HEK293 (cell line): ENCODE measurements around the gene DUOX1.

ENCODE experiments used
- PBX3 ChIP-seq: sonication (generic); formaldehyde crosslinking; IDR thresholded peaks from 2 replicates; pipeline ENCODE4 v1.8.1; 2022; ENCODE audit warnings: mild to moderate bottlenecking, moderate library complexity, missing genetic modification reagents
- PRDM10 ChIP-seq: fragments of 450-650 bp; formaldehyde crosslinking; IDR thresholded peaks from 2 replicates; pipeline ENCODE4 v1.5.1; 2016; ENCODE audit warnings: missing biosample characterization, missing genetic modification characterization
- SP7 ChIP-seq: fragments of 450-650 bp; formaldehyde crosslinking; IDR thresholded peaks from 2 replicates; pipeline ENCODE4 v1.5.1; 2016; ENCODE audit warnings: missing biosample characterization, missing genetic modification characterization
- TCF7L2 ChIP-seq: IDR thresholded peaks from 2 replicates; pipeline ENCODE4 v1.6.1; 2011; ENCODE audit warnings: low read depth, mild to moderate bottlenecking, inconsistent platforms, low read length, moderate library complexity, borderline replicate concordance
- YY1 ChIP-seq: fragments of 450-650 bp; formaldehyde crosslinking; IDR thresholded peaks from 2 replicates; pipeline ENCODE4 v1.5.1; 2018; ENCODE audit warnings: missing biosample characterization, missing genetic modification characterization
- ZBTB17 ChIP-seq: fragments of 450-650 bp; formaldehyde crosslinking; IDR thresholded peaks from 2 replicates; pipeline ENCODE4 v1.5.1; 2016; ENCODE audit warnings: missing biosample characterization, missing genetic modification characterization
- ZNF354C ChIP-seq: fragments of 450-650 bp; formaldehyde crosslinking; IDR thresholded peaks from 2 replicates; pipeline ENCODE4 v1.5.1; 2016; ENCODE audit warnings: missing biosample characterization, missing genetic modification characterization, low read depth, borderline replicate concordance
- ZNF747 ChIP-seq: fragments of 450-650 bp; formaldehyde crosslinking; IDR thresholded peaks from 2 replicates; pipeline ENCODE4 v1.5.1; 2016; ENCODE audit warnings: missing biosample characterization, missing genetic modification characterization
- TF ChIP-seq, protein P1 (sequence below): fragments of 450-650 bp; formaldehyde crosslinking; IDR thresholded peaks from 2 replicates; pipeline ENCODE4 v1.5.1; 2016; ENCODE audit warnings: missing biosample characterization, missing genetic modification characterization
- TF ChIP-seq, protein P2 (sequence below): fragments of 450-650 bp; formaldehyde crosslinking; IDR thresholded peaks from 2 replicates; pipeline ENCODE4 v1.5.1; 2016; ENCODE audit warnings: missing biosample characterization, missing genetic modification characterization

DNA sequence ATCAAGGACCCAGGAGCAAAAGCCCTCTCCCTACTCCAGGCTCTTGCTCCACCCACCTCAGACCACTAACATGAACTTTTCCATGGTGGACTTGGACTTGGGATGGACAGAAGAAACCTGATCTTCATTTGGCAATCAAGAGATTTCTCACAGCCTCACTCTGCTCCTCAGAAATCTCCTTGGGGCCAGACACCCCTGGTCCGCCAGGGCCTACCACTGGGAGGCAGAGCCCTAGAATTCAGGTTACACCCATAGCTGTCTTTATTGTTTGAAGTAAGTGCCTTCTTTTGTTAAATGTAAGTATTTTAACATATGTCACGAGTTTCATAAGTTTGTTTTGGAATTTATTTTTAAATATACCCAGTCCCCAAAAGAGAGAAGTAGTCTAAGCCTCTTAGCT, 44.8 kb downstream of the DUOX1 start:
- TF ChIP-seq SP7 (no peak), TCF7L2 (no peak), YY1 (no peak), ZBTB17 (tag by site-specific recombination) (no peak), PRDM10 (tag by site-specific recombination) (no peak), ZNF354C (tag by site-specific recombination) (no peak), PBX3 (CRISPR knock-in tag) (no peak), ZNF747 (tag by site-specific recombination) (no peak)
- TF ChIP-seq, protein P1, sequence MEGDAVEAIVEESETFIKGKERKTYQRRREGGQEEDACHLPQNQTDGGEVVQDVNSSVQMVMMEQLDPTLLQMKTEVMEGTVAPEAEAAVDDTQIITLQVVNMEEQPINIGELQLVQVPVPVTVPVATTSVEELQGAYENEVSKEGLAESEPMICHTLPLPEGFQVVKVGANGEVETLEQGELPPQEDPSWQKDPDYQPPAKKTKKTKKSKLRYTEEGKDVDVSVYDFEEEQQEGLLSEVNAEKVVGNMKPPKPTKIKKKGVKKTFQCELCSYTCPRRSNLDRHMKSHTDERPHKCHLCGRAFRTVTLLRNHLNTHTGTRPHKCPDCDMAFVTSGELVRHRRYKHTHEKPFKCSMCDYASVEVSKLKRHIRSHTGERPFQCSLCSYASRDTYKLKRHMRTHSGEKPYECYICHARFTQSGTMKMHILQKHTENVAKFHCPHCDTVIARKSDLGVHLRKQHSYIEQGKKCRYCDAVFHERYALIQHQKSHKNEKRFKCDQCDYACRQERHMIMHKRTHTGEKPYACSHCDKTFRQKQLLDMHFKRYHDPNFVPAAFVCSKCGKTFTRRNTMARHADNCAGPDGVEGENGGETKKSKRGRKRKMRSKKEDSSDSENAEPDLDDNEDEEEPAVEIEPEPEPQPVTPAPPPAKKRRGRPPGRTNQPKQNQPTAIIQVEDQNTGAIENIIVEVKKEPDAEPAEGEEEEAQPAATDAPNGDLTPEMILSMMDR: no peak
- TF ChIP-seq, protein P2, sequence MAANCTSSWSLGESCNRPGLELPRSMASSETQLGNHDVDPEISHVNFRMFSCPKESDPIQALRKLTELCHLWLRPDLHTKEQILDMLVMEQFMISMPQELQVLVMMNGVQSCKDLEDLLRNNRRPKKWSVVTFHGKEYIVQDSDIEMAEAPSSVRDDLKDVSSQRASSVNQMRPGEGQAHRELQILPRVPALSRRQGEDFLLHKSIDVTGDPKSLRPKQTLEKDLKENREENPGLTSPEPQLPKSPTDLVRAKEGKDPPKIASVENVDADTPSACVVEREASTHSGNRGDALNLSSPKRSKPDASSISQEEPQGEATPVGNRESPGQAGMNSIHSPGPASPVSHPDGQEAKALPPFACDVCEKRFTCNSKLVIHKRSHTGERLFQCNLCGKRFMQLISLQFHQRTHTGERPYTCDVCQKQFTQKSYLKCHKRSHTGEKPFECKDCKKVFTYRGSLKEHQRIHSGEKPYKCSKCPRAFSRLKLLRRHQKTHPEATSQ (tag by site-specific recombination): no peak
